Right lobe of liver (tissue), 6 donors: ENCODE measurements around the gene RUNX2. TPM values are rescaled to one million over a fixed set of nuclear protein-coding genes. Genes with fewer than 3 reads are reported as not detected.

Experiments used
- ATAC-seq, 4 donors: fragments of 200-7000 bp; cut with Tn5 transposase; one replicate each; pipeline ENCODE4 v1.9.1; 2020; ENCODE audit warnings: mild to moderate bottlenecking in 4 of 4, moderate library complexity in 4 of 4
- DNase-seq, 3 donors: peaks; one replicate each; pipeline ENCODE4 v3.0.0-alpha.2; 2020
- H3K27ac ChIP-seq, 3 donors: fragments of 200-600 bp; one replicate each; pipeline ENCODE4 v1.8.0; 2022
- H3K27me3 ChIP-seq, 2 donors: fragments of 200-600 bp; one replicate each; pipeline ENCODE4 v1.8.0; 2022
- H3K36me3 ChIP-seq, 4 donors: fragments of 200-600 bp; sonication (generic) in 1 of 4; one replicate each; pipeline versions ENCODE4 v1.5.1 to v1.8.0; 2017 to 2022; ENCODE audit warnings: control low read depth in 1 of 4
- H3K4me1 ChIP-seq, 4 donors: fragments of 200-600 bp; sonication (generic) in 1 of 4; one replicate each; pipeline versions ENCODE4 v1.5.1 to v1.8.0; 2017 to 2022; ENCODE audit warnings: control low read depth in 1 of 4
- H3K4me3 ChIP-seq, 3 donors: fragments of 200-600 bp; one replicate each; pipeline ENCODE4 v1.8.0; 2022
- H3K9me3 ChIP-seq, 4 donors: fragments of 200-600 bp; sonication (generic) in 1 of 4; one replicate each; pipeline versions ENCODE4 v1.5.1 to v1.8.0; 2017 to 2022; ENCODE audit warnings: control low read depth in 1 of 4
- CTCF ChIP-seq, 4 donors: fragments of 200-600 bp in 3 of 4; fragments of 450-650 bp in 1 of 4; IDR thresholded peaks; one replicate each; pipeline versions ENCODE4 v1.5.1 to v1.8.0; 2016 to 2022; ENCODE audit warnings: antibody characterized with exemption in 4 of 4, mild to moderate bottlenecking in 2 of 4
- POLR2A ChIP-seq: fragments of 450-650 bp; IDR thresholded peaks from one replicate; pipeline ENCODE4 v1.6.1; 2017; ENCODE audit warnings: antibody characterized with exemption, mild to moderate bottlenecking
- whole genome bisulfite sequencing: methylation state at CpG from one replicate; pipeline ENCODE4 v1.1.6; 2018; ENCODE audit warnings: low coverage, low lambda C conversion rate; ENCODE audit not compliant: insufficient coverage; ENCODE audit errors: missing lambda C conversion rate; 5-methylcytosine and 5-hydroxymethylcytosine counted together
- intact Hi-C, 2 donors: fragments of 100-400 bp; cut with DNase I; formaldehyde crosslinking; loops; one replicate each; pipeline versions ENCODE4 v1.11.2 to v1.14.1; 2022
- total RNA-seq, 6 experiments: library from RNA; depleted of rRNA in 2 of 6; stranded (reverse); fragments of >200 nt in 2 of 6; fragmentation: NEBNext Ultra II Directional in 3 of 6; extraction: Animal tissue kit (Norgen Biotek cat#: 25700) in 3 of 6; gene quantifications; one replicate each; pipeline versions ENCODE4 v1.1.0 to v1.2.4, GENCODE V29; 2016 to 2023
- donor health status: DM: no; HTN: yes; CAD: no.
- donor health status: DM: no; HTN: no; CAD: no.
- donor health status: DM: no; HTN: no; CAD: no.
- donor health status: DM: no; HTN: yes; CAD: no.
- donor health status: DM: no; HTN: yes; CAD: no.

The RUNX2 gene
- total RNA-seq, 6 experiments from 2014 or later: 0.15 to 0.80 (median 0.43) TPM

GRCh38 chr6:45457141-45457540 is 129.0 kb downstream of the RUNX2 start:
- Histone ChIP-seq H3K36me3 (no peaks in the 10 kb centered on the region), H3K4me1 (no peaks in the 10 kb centered on the region), H3K4me3 (no peak overlapping the region), H3K27ac (no peak overlapping the region), H3K27me3 (no peaks in the 10 kb centered on the region), H3K9me3 (no peaks in the 10 kb centered on the region)
- TF ChIP-seq POLR2A: no peak
- no peak for TF ChIP-seq CTCF (IDR thresholded peaks at IDR 0.05)
- no peak for ATAC-seq
- no peak for DNase-seq
- intact Hi-C loops: no loop called here

DNA sequence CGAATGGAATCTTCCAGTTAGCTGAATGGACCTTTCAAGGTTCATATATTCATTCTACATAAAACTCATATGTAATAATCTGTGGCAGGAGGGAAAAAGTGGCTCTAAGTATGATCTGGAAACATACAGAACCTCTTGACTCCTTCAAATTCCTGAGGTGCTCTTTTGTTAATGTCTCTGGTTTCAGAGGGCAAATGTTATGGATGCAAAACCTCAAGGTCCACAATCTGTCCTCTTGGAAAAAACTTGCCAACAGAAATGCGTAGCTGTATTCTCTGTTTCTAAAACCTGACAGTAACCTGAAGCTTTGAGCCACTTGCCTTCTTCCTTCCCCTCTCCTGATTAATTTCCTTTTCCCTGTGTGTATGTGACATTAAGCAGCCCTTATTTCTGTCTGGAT is 130.5 kb downstream of the RUNX2 start:
- no peak for TF ChIP-seq CTCF (IDR thresholded peaks at IDR 0.05)
- TF ChIP-seq POLR2A: no peak
- no peak overlapping the region for H3K4me3 ChIP-seq
- no peaks in the 10 kb centered on the region for H3K9me3 ChIP-seq
- DNase-seq (no peak), ATAC-seq (no peak)
- no peaks in the 10 kb centered on the region for H3K36me3 ChIP-seq
- intact Hi-C loops: no loop called here
- 71% methylated on average over 2 of the region's 2 CpGs for WGBS
- H3K27ac ChIP-seq: no peak overlapping the region
- H3K4me1 ChIP-seq: no peaks in the 10 kb centered on the region
- no peaks in the 10 kb centered on the region for H3K27me3 ChIP-seq

DNA sequence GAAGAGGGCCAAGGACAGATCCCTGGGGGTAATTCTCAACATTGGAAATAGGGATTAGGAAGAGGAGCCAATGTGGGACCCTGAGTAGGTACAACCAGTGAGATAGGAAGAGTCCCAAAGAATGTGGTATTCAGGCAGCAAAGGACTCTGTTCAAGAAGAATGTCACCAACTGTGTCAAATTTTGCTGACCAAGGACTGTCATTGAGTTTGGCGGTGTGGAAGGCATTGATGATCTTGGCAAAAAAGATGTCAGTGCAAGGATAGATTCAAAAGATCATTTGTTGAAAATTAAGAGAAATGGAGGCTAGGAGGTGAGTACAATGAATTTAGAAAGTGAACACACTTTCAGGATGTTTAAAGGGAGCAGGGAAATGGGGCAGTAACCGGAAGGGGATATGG is 132.0 kb downstream of the RUNX2 start:
- H3K27ac ChIP-seq: no peak overlapping the region
- no peaks in the 10 kb centered on the region for H3K4me1 ChIP-seq
- TF ChIP-seq CTCF (IDR thresholded peaks at IDR 0.05): no peak
- no peak for TF ChIP-seq POLR2A
- no peaks in the 10 kb centered on the region for H3K9me3 ChIP-seq
- no peak overlapping the region for H3K4me3 ChIP-seq
- intact Hi-C loops: no loop called here
- H3K36me3 ChIP-seq: no peaks in the 10 kb centered on the region
- 86% methylated on average over 2 of the region's 2 CpGs for WGBS
- ATAC-seq (no peak), DNase-seq (no peak)
- no peaks in the 10 kb centered on the region for H3K27me3 ChIP-seq

GRCh38 chr6:45461486-45461885 is 133.4 kb downstream of the RUNX2 start:
- DNase-seq (no peak), ATAC-seq (no peak)
- no peaks in the 10 kb centered on the region for H3K9me3 ChIP-seq
- TF ChIP-seq POLR2A (no peak), CTCF (IDR thresholded peaks at IDR 0.05) (no peak)
- H3K27ac ChIP-seq: no peak overlapping the region
- no peaks in the 10 kb centered on the region for H3K4me1 ChIP-seq
- H3K36me3 ChIP-seq: no peaks in the 10 kb centered on the region
- no peak overlapping the region for H3K4me3 ChIP-seq
- H3K27me3 ChIP-seq: no peaks in the 10 kb centered on the region
- 71% methylated on average over 3 of the region's 3 CpGs for WGBS
- intact Hi-C loops: no loop called here
